Measurements from ENCODE around the gene CSF1R.

DNA sequence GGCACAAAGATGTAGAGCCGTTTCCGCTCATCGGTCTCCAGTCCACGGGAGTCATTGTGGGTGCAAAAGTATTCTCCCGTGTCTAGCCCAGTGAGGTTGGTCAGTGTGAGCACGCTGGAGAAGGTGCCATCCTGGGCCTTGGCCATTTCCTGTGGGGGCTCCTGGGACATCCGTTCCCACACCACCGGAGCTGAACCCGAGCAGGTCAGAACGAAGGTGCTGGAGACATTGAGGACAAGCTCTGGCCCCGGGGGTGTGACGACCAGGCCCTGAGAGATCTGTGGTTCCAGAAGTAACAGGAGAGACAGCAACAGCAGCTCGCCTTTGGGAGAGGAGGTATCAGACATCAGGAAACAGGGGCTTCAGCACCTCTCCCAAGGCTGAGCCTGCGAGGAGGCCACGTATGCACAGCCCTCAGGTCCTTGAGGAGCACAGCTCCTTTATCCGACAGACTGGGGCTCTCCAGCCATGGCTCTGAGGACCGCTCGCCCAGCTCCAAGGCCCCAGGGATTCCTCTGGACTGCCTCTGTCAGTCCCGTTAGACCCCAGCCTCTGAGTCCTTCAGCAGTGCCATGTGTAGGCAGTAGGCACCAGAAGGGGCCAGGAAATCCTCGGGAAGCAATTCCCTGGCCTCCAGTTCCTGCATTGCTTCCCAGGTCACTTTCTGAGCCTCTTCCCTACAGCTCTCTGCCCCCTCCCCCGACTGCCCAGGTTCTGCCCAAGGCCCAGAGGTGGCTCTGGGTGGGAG, 49.4 kb upstream of the CSF1R start:
- no peak for TF ChIP-seq POLR2AphosphoS5 (IDR thresholded peaks at IDR 0.05)
- TF ChIP-seq EZH2 (IDR thresholded peaks at IDR 0.05; ENCODE audit: borderline replicate concordance, insufficient read depth, low read length, poor library complexity, severe bottlenecking), result no peak
- TF ChIP-seq, protein P1, sequence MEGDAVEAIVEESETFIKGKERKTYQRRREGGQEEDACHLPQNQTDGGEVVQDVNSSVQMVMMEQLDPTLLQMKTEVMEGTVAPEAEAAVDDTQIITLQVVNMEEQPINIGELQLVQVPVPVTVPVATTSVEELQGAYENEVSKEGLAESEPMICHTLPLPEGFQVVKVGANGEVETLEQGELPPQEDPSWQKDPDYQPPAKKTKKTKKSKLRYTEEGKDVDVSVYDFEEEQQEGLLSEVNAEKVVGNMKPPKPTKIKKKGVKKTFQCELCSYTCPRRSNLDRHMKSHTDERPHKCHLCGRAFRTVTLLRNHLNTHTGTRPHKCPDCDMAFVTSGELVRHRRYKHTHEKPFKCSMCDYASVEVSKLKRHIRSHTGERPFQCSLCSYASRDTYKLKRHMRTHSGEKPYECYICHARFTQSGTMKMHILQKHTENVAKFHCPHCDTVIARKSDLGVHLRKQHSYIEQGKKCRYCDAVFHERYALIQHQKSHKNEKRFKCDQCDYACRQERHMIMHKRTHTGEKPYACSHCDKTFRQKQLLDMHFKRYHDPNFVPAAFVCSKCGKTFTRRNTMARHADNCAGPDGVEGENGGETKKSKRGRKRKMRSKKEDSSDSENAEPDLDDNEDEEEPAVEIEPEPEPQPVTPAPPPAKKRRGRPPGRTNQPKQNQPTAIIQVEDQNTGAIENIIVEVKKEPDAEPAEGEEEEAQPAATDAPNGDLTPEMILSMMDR (IDR thresholded peaks at IDR 0.05; ENCODE audit: poor library complexity, severe bottlenecking), result no peak
- no peak for TF ChIP-seq RAD21 (conservative IDR thresholded peaks at IDR 0.05)
- TF ChIP-seq TAF1 (IDR thresholded peaks at IDR 0.05; ENCODE audit: low read depth), result no peak
- no peak for TF ChIP-seq EP300 (conservative IDR thresholded peaks at IDR 0.05; ENCODE audit: poor library complexity, severe bottlenecking)

Measured in neural cell (in vitro differentiated cells).